ENCODE measurements around the gene ADAMTSL1. TPM values are rescaled to one million over a fixed set of nuclear protein-coding genes. Genes with fewer than 3 reads are reported as not detected.

Gene ADAMTSL1
- total and polyA plus RNA-seq, 9 of the 15 experiments (the other 6 are each of a cell fraction or from before 2014, with no cell fraction given): 0.01 TPM; not detected in 8

DNA sequence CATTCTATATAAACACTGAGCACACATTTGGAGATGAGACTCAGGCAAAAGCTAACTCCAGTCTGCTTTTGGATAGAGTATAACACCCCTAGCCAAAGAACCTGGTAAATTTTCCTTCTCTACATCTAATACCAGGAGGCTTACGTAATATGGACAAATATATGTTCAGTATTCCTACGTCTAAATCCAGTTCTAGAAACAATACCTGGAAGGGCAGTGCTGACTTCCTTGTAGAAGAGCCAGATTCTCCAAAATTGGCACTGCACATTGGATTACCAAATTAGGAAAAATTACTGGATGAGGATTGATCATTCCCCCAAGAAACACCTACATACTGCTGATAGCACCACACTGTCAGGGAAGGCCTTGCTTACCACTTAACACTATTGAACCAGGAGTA is 311.7 kb downstream of the ADAMTSL1 start (continued):
- TF ChIP-seq, protein P1, sequence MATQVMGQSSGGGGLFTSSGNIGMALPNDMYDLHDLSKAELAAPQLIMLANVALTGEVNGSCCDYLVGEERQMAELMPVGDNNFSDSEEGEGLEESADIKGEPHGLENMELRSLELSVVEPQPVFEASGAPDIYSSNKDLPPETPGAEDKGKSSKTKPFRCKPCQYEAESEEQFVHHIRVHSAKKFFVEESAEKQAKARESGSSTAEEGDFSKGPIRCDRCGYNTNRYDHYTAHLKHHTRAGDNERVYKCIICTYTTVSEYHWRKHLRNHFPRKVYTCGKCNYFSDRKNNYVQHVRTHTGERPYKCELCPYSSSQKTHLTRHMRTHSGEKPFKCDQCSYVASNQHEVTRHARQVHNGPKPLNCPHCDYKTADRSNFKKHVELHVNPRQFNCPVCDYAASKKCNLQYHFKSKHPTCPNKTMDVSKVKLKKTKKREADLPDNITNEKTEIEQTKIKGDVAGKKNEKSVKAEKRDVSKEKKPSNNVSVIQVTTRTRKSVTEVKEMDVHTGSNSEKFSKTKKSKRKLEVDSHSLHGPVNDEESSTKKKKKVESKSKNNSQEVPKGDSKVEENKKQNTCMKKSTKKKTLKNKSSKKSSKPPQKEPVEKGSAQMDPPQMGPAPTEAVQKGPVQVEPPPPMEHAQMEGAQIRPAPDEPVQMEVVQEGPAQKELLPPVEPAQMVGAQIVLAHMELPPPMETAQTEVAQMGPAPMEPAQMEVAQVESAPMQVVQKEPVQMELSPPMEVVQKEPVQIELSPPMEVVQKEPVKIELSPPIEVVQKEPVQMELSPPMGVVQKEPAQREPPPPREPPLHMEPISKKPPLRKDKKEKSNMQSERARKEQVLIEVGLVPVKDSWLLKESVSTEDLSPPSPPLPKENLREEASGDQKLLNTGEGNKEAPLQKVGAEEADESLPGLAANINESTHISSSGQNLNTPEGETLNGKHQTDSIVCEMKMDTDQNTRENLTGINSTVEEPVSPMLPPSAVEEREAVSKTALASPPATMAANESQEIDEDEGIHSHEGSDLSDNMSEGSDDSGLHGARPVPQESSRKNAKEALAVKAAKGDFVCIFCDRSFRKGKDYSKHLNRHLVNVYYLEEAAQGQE (IDR thresholded peaks at IDR 0.05; ENCODE audit: borderline replicate concordance): no peak
- TF ChIP-seq, protein P1 (CRISPR knock-in tag; IDR thresholded peaks at IDR 0.05; ENCODE audit: low read depth): no peak
- TF ChIP-seq, protein P2, sequence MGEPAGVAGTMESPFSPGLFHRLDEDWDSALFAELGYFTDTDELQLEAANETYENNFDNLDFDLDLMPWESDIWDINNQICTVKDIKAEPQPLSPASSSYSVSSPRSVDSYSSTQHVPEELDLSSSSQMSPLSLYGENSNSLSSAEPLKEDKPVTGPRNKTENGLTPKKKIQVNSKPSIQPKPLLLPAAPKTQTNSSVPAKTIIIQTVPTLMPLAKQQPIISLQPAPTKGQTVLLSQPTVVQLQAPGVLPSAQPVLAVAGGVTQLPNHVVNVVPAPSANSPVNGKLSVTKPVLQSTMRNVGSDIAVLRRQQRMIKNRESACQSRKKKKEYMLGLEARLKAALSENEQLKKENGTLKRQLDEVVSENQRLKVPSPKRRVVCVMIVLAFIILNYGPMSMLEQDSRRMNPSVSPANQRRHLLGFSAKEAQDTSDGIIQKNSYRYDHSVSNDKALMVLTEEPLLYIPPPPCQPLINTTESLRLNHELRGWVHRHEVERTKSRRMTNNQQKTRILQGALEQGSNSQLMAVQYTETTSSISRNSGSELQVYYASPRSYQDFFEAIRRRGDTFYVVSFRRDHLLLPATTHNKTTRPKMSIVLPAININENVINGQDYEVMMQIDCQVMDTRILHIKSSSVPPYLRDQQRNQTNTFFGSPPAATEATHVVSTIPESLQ (CRISPR knock-in tag; IDR thresholded peaks at IDR 0.05): no peak
- TF ChIP-seq, protein P3, sequence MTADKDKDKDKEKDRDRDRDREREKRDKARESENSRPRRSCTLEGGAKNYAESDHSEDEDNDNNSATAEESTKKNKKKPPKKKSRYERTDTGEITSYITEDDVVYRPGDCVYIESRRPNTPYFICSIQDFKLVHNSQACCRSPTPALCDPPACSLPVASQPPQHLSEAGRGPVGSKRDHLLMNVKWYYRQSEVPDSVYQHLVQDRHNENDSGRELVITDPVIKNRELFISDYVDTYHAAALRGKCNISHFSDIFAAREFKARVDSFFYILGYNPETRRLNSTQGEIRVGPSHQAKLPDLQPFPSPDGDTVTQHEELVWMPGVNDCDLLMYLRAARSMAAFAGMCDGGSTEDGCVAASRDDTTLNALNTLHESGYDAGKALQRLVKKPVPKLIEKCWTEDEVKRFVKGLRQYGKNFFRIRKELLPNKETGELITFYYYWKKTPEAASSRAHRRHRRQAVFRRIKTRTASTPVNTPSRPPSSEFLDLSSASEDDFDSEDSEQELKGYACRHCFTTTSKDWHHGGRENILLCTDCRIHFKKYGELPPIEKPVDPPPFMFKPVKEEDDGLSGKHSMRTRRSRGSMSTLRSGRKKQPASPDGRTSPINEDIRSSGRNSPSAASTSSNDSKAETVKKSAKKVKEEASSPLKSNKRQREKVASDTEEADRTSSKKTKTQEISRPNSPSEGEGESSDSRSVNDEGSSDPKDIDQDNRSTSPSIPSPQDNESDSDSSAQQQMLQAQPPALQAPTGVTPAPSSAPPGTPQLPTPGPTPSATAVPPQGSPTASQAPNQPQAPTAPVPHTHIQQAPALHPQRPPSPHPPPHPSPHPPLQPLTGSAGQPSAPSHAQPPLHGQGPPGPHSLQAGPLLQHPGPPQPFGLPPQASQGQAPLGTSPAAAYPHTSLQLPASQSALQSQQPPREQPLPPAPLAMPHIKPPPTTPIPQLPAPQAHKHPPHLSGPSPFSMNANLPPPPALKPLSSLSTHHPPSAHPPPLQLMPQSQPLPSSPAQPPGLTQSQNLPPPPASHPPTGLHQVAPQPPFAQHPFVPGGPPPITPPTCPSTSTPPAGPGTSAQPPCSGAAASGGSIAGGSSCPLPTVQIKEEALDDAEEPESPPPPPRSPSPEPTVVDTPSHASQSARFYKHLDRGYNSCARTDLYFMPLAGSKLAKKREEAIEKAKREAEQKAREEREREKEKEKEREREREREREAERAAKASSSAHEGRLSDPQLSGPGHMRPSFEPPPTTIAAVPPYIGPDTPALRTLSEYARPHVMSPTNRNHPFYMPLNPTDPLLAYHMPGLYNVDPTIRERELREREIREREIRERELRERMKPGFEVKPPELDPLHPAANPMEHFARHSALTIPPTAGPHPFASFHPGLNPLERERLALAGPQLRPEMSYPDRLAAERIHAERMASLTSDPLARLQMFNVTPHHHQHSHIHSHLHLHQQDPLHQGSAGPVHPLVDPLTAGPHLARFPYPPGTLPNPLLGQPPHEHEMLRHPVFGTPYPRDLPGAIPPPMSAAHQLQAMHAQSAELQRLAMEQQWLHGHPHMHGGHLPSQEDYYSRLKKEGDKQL (CRISPR knock-in tag; IDR thresholded peaks at IDR 0.05; ENCODE audit: borderline replicate concordance): no peak
- no peak for TF ChIP-seq C11orf30 (IDR thresholded peaks at IDR 0.05; ENCODE audit: low read depth)
- TF ChIP-seq, protein P4, sequence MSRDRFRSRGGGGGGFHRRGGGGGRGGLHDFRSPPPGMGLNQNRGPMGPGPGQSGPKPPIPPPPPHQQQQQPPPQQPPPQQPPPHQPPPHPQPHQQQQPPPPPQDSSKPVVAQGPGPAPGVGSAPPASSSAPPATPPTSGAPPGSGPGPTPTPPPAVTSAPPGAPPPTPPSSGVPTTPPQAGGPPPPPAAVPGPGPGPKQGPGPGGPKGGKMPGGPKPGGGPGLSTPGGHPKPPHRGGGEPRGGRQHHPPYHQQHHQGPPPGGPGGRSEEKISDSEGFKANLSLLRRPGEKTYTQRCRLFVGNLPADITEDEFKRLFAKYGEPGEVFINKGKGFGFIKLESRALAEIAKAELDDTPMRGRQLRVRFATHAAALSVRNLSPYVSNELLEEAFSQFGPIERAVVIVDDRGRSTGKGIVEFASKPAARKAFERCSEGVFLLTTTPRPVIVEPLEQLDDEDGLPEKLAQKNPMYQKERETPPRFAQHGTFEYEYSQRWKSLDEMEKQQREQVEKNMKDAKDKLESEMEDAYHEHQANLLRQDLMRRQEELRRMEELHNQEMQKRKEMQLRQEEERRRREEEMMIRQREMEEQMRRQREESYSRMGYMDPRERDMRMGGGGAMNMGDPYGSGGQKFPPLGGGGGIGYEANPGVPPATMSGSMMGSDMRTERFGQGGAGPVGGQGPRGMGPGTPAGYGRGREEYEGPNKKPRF (IDR thresholded peaks at IDR 0.05; ENCODE audit: low read depth, low read length): no peak

Measured in K562 (cell line).